Stimulated activated effector memory CD8-positive, alpha-beta T cell treated with anti-CD3 and anti-CD28 coated beads, Interleukin-12 subunit alpha, Interleukin-12 subunit beta, amount 100 ng/mL, for 72 hours (primary cell): ENCODE results near the gene PPWD1.
"Not testable (repeated sequence)": the region's sequence is repeated elsewhere in the genome, so short reads cannot be mapped to it uniquely, and the experiment has no call there.

Experiments used
- ATAC-seq: fragments of 150-1000 bp; cut with Tn5 transposase; 2 replicates; pipeline ENCODE4 v1.10.0; 2021
- DNase-seq, 2 donors: peaks; one replicate each; pipeline ENCODE4 v3.0.0; 2021 to 2022; ENCODE audit warnings: low spot score in 2 of 2
- H3K27ac Mint-ChIP-seq: one replicate; pipeline ENCODE4 v1.8.0; 2022; ENCODE audit warnings: mild to moderate bottlenecking, mixed read lengths
- H3K36me3 Mint-ChIP-seq: one replicate; pipeline ENCODE4 v1.8.0; 2022; ENCODE audit warnings: mild to moderate bottlenecking, mixed read lengths
- H3K4me1 Mint-ChIP-seq: one replicate; pipeline ENCODE4 v1.8.0; 2022; ENCODE audit warnings: mixed read lengths
- H3K4me3 Mint-ChIP-seq: one replicate; pipeline ENCODE4 v1.8.0; 2022; ENCODE audit warnings: mild to moderate bottlenecking, mixed read lengths
- H3K9me3 Mint-ChIP-seq: one replicate; pipeline ENCODE4 v1.8.0; 2022; ENCODE audit warnings: mixed read lengths

The PPWD1 gene

DNA sequence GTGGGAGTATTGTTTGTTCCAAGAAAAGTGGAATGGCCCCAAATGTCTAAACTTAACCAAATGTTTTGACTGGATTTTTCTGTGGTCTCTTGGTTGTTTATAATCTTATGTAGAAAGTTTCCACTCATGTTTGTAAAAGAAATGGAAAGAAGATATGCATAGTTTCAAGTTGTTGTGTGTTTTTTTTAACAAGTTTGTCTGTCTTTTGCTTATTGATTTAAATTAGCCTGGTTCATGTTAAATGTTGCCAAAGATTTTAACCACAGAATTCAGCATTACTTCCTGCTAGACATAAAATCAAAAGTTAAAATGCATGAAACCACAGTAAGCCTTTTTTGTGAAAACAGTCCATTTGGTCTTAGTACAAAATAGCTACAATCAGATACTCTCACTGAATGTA is 14.0 kb downstream of the PPWD1 start:
- Mint-ChIP-seq H3K36me3 (peaks cover 96% of the 10 kb centered on the region), H3K4me3 (no peak overlapping the region), H3K4me1 (peaks cover 15% of the 10 kb centered on the region), H3K27ac (peak overlapping the region; percentile 63), H3K9me3 (no peaks in the 10 kb centered on the region)
- ATAC-seq (no peak), DNase-seq (no peak)

DNA sequence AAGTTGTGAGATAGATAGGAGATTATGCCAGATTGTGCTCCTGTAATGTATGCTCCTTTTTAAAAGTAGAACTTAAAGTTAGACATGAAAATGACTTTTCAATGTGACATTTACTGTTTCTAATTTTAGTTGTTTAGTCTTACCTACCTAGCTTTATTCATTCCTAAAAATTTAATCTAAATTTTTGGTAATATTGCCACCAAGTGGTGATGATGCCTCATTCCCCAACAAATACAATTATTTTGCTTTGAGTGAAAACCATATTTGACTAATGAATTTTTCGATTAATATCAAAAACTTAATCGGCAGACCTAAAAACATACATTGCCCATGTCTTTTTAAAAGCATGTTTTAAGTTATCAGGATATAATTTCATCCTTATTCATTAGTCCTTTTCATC is 25.6 kb downstream of the PPWD1 start:
- DNase-seq (no peak), ATAC-seq (no peak)
- Mint-ChIP-seq H3K4me1 (no peaks in the 10 kb centered on the region), H3K9me3 (no peaks in the 10 kb centered on the region), H3K27ac (no peak overlapping the region), H3K36me3 (peaks cover 97% of the 10 kb centered on the region), H3K4me3 (no peak overlapping the region)

- Mint-ChIP-seq H3K36me3 (peaks cover 100% of the 10 kb centered on the region), H3K4me1 (peaks cover 11% of the 10 kb centered on the region), H3K27ac (peak overlapping the region; percentile 29)
- not testable (repeated sequence) for H3K4me3 Mint-ChIP-seq, H3K9me3 Mint-ChIP-seq, ATAC-seq, DNase-seq
Measured at GRCh38 chr5:65601761-65602160, 38.7 kb downstream of the PPWD1 start.

DNA sequence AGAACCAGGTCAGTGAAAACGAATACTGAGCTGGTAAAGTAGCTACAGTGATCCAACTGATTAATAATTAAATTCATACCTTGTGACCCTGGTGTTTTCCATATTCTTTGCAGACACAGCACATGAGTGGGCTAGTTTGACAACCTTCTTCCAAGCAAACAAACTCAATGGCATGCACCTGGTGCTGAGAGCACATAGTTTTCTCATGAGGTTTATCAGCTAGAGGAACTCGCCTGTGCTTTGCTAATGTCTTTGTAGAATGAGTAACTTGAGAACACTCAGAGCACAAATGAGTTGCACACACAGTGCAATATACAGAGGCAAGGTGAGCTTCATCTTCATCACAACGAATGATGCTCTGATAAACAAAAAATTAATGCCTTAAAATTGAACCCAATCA is 48.4 kb downstream of the PPWD1 start:
- no peaks in the 10 kb centered on the region for H3K4me1 Mint-ChIP-seq
- no peak for ATAC-seq
- no peak for DNase-seq
- peaks cover 99% of the 10 kb centered on the region for H3K36me3 Mint-ChIP-seq
- H3K9me3 Mint-ChIP-seq, result no peaks in the 10 kb centered on the region
- no peak overlapping the region for H3K4me3 Mint-ChIP-seq
- H3K27ac Mint-ChIP-seq, result no peak overlapping the region

DNA sequence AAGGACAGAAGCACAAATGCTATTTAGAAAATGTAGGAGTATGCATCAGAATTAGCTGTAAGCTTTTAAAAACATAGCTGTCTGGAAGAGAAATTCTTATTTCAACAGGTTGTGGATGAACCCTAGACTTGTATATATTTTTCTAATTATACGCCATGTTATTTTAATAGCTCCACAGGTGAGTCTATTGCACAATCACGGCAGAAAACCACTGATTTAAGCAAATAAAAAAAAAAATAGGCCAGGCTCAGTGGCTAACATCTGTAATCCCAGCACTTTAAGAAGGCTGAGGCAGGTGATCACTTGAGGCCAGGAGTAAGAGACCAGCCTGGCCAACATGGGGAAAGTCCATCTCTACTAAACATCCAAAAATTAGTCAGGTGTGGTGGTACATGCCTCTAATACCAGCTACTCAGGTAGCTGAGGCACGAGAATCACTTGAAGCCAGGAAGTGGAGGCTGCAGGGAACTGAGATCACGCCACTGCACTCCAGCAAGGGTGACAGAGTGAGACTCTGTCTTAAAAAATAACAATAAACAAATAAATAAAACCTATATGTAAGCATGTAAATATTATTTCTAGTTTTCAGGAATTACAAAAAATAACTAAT is 49.3 kb downstream of the PPWD1 start:
- DNase-seq (no peak), ATAC-seq (no peak)
- Mint-ChIP-seq H3K36me3 (peaks cover 96% of the 10 kb centered on the region), H3K9me3 (no peaks in the 10 kb centered on the region), H3K27ac (no peak overlapping the region), H3K4me1 (no peaks in the 10 kb centered on the region), H3K4me3 (no peak overlapping the region)

DNA sequence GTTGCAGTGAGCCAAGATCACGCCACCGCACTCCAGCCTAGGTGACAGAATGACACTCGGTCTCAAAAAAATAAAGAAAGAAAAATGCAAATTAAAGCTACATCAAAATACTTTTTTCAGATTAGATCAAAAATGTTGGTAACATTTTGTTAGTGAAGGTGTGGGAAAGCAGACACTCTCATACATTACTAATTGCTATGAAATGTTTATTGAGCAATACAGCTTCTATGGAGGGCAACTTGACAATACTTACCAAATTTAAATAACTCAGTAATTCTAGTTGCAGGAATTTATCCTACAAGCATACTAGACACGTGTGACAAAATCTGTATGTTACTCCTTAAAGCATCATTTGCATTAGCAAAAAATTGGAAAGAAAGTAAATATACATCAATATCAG is 56.9 kb downstream of the PPWD1 start:
- no peak for DNase-seq
- no peak overlapping the region for H3K4me3 Mint-ChIP-seq
- H3K36me3 Mint-ChIP-seq, result peaks cover 63% of the 10 kb centered on the region
- H3K27ac Mint-ChIP-seq, result no peak overlapping the region
- peaks cover 22% of the 10 kb centered on the region for H3K4me1 Mint-ChIP-seq
- no peak for ATAC-seq
- H3K9me3 Mint-ChIP-seq, result no peaks in the 10 kb centered on the region

- not testable (repeated sequence) for ATAC-seq
- peaks cover 29% of the 10 kb centered on the region for H3K4me1 Mint-ChIP-seq
Measured at GRCh38 chr5:65621961-65622360, 58.9 kb downstream of the PPWD1 start.

GRCh38 chr5:65623482-65623881 is 60.4 kb downstream of the PPWD1 start:
- Mint-ChIP-seq H3K36me3 (peaks cover 51% of the 10 kb centered on the region), H3K9me3 (no peaks in the 10 kb centered on the region), H3K4me1 (peaks cover 29% of the 10 kb centered on the region), H3K4me3 (peak overlapping the region; percentile 90), H3K27ac (peak overlapping the region; percentile 97)
- DNase-seq (no peak), ATAC-seq (no peak)

More at GRCh38 chr5:65621961-65622360, 58.9 kb downstream of the PPWD1 start:
- DNase-seq, H3K9me3 Mint-ChIP-seq, H3K27ac Mint-ChIP-seq: not testable (repeated sequence)
- peaks cover 53% of the 10 kb centered on the region for H3K36me3 Mint-ChIP-seq
- H3K4me3 Mint-ChIP-seq, result peak overlapping the region; percentile 90

DNA sequence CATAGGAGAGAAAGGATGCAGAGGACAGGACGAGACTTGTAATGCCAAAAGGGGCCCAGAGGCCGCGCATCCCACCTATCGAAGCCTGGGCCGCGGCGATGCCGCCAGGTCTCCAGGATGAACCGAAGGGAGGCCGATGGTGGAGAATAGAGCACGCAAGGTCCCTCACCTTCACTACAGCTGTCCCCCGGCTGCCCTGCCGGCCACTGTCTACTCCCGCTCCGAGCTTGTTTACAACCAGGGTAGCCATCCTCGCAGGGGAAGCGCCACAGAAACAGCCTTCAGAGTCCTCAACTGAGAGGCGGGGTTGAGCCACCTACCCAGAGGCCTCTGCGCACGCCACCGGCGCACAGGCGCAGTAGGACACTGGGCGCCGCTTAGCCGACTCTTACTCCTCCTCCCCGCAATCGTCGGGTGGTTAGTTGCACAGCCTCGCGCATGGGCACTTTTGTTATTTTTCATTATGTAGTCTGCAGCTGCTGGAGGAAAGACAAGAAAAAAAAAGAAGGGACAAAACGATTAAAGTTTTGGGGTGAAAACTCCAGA is 61.0 kb downstream of the PPWD1 start, which contains the start of gene TRIM23:
Gene TRIM23, minus strand, starts transcription at position 309 of the 546 bp plus-strand sequence. Its CDS starts 59 bp downstream, at position 250.
- peak; percentile 77 to 93 for DNase-seq

DNA sequence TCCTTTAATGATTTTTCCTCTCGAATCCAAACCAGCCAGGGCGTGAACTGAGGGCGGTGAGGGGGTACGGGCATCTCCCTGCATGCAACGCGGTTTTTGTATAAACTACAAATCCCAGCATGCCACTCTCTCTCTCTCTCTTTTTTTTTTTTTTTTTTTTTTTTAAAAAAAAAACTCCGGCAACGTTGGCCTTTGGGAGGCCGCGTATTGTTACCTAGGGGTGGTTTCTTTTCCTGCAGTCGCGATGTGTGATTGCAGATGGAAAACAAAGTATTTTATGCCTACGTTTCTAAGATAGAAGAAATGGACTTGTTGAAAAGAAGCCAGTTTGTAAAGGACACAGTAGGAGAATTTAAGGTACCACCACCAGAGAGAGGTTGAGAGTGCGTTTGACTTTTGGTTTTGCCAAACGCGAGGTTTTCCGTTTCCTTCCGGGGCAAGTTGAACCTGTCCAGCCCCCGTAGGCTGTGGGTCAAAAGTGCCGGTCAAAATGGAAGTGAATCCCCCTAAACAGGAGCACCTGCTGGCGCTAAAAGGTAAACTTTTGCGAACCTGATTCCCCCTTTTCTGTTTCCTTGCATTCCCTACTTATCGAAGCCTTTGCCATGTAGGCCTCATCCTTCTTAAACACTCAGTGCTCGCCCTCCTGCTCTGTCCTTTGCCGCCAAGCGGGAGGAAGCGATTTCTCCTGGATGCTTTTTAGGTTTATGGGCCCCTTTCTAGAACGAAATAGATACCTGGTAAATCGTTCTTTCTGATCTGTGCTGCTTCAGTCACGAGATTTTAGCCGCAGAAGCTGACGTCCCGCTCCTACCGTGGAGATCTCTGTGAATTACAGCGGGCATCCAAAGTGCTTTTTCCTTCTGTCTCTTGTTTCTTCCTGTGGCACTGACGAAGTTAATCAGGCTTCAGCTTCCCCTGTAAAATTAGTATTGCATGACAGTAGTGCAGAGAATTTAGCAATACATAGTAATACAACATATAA is 61.8 kb downstream of the PPWD1 start, which contains the start of the genes SHLD3 and TRAPPC13:
Gene SHLD3, plus strand, starts transcription at position 457 of the 985 bp plus-strand sequence. CDS start 4,561 bp downstream, outside the sequence.
Gene TRAPPC13, plus strand, starts transcription at position 457 of the 985 bp plus-strand sequence. Its CDS starts 34 bp downstream, at position 491.
- peak; percentile 87 for ATAC-seq
- peak within 1 kb of the TSS; percentile 97 for H3K27ac Mint-ChIP-seq
- DNase-seq, result peak; percentile 52 to 86
- peaks cover 22% of the 10 kb centered on the region for H3K4me1 Mint-ChIP-seq
- peak within 1 kb of the TSS; percentile 90 for H3K4me3 Mint-ChIP-seq
- H3K9me3 Mint-ChIP-seq, result no peaks in the 10 kb centered on the region
- H3K36me3 Mint-ChIP-seq, result peaks cover 58% of the 10 kb centered on the region

More for the DNA sequence above, 61.0 kb downstream of the PPWD1 start, which contains the start of gene TRIM23:
- peak within 1 kb of the TSS; percentile 90 for H3K4me3 Mint-ChIP-seq
- H3K27ac Mint-ChIP-seq, result peak within 1 kb of the TSS; percentile 97
- H3K36me3 Mint-ChIP-seq, result peaks cover 57% of the 10 kb centered on the region
- peak; percentile 98 for ATAC-seq
- peaks cover 25% of the 10 kb centered on the region for H3K4me1 Mint-ChIP-seq
- H3K9me3 Mint-ChIP-seq, result no peaks in the 10 kb centered on the region

DNA sequence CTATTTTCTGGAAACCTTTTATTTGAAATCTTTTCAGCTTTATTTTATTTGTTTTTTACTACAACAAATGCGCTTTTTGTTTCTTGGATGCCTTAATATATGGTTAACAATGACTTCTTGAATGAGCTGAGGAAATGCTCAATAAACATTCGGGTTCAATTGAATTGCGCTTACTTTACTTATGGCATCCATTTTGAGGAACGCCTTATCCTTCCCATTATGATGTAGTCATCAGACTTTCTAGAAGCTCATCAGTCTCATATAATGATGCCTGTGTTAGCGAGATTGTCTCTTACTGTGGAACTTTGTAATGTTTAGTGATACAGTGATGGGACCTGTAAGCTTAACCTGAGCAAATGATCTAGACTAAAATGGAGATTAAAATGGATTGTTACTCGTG is 62.6 kb downstream of the PPWD1 start:
- H3K4me1 Mint-ChIP-seq, result peaks cover 22% of the 10 kb centered on the region
- DNase-seq (no peak), ATAC-seq (no peak)
- peak overlapping the region; percentile 90 for H3K4me3 Mint-ChIP-seq
- no peaks in the 10 kb centered on the region for H3K9me3 Mint-ChIP-seq
- H3K27ac Mint-ChIP-seq, result peak overlapping the region; percentile 97
- H3K36me3 Mint-ChIP-seq, result peaks cover 60% of the 10 kb centered on the region

GRCh38 chr5:65630981-65631380 is 67.9 kb downstream of the PPWD1 start:
- no peak overlapping the region for H3K27ac Mint-ChIP-seq
- peaks cover 3% of the 10 kb centered on the region for H3K4me1 Mint-ChIP-seq
- H3K36me3 Mint-ChIP-seq, result peaks cover 51% of the 10 kb centered on the region
- ATAC-seq, result no peak
- H3K4me3 Mint-ChIP-seq, result no peak overlapping the region
- DNase-seq, result no peak
- no peaks in the 10 kb centered on the region for H3K9me3 Mint-ChIP-seq
